Lower leg skin (tissue), 4 donors: ENCODE results near the gene CCDC74A. TPM values are rescaled to one million over a fixed set of nuclear protein-coding genes. Genes with fewer than 3 reads are reported as not detected.
"Not testable (repeated sequence)": the region's sequence is repeated elsewhere in the genome, so short reads cannot be mapped to it uniquely, and the experiment has no call there.

ENCODE experiments used
- DNase-seq, 2 donors: peaks; one replicate each; pipeline ENCODE4 v3.0.0-alpha.2; 2019; ENCODE audit warnings: low spot score in 2 of 2
- H3K4me3 ChIP-seq: fragments of 200-600 bp; sonication (generic); 2 replicates; pipeline ENCODE4 v1.5.1; 2017; ENCODE audit warnings: mild to moderate bottlenecking, low read depth; ENCODE audit not compliant: poor library complexity, severe bottlenecking
- POLR2A ChIP-seq, 2 donors: fragments of 450-650 bp; IDR thresholded peaks; one replicate each; pipeline ENCODE4 v1.6.1; 2016 to 2017; ENCODE audit warnings: antibody characterized with exemption in 2 of 2, mild to moderate bottlenecking in 1 of 2, moderate library complexity in 1 of 2
- WGBS, 2 donors: methylation state at CpG; one replicate each; pipeline ENCODE4 v1.1.5; 2018; 5-methylcytosine and 5-hydroxymethylcytosine counted together
- intact Hi-C: fragments of 100-400 bp; cut with DNase I; formaldehyde crosslinking; loops from one replicate; pipeline ENCODE4 v1.15.0; 2023; ENCODE audit warnings: low total_unique reads
- total RNA-seq, 4 donors: library from RNA; depleted of rRNA; stranded (reverse); fragments of >200 nt; gene quantifications; one replicate each; pipeline ENCODE4 v1.1.0, GENCODE V29; 2016
- TF ChIP-seq, protein P1 (sequence below), 3 donors: fragments of 450-650 bp; IDR thresholded peaks; one replicate each; pipeline ENCODE4 v1.5.1; 2016; ENCODE audit warnings: antibody characterized with exemption in 3 of 3, mild to moderate bottlenecking in 3 of 3, moderate library complexity in 2 of 3

Gene CCDC74A
- total RNA-seq, 4 donors from 2014 or later = 5.9 to 15.4 (median 8.5) TPM

- 89 to 91% methylated on average over 7 of the region's 7 CpGs for WGBS, 2 donors
- intact Hi-C loops, H3K4me3 ChIP-seq, DNase-seq: not testable (repeated sequence)
These were observed 23.5 kb upstream of the CCDC74A start for GRCh38 chr2:131504082-131504750.

DNA sequence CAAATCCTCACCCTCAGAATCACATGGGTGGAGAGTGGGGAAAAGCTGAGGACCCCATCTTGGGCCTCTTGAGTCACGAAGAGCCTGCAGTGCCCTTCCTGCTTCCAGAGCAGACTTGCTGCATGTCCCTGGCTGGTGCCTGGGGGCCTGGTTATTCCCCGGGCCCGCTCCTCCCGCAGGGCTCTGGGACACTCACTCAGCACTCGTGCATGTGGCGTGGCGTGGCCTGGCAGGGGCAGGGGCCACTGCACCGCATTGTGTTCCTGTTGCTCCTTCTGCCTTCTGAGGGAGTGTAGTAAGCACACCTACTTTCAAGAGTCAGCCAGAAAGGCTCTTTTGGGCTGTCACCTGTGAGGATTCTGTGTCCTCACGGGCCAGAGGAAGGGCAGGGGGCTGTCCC is 18.1 kb upstream of the CCDC74A start:
- 79 to 97% methylated on average over 2 to 9 of the region's 9 CpGs for WGBS, 2 donors
- intact Hi-C loops = no loop called here
- no peak for TF ChIP-seq POLR2A (IDR thresholded peaks at IDR 0.05)
- TF ChIP-seq, protein P1, sequence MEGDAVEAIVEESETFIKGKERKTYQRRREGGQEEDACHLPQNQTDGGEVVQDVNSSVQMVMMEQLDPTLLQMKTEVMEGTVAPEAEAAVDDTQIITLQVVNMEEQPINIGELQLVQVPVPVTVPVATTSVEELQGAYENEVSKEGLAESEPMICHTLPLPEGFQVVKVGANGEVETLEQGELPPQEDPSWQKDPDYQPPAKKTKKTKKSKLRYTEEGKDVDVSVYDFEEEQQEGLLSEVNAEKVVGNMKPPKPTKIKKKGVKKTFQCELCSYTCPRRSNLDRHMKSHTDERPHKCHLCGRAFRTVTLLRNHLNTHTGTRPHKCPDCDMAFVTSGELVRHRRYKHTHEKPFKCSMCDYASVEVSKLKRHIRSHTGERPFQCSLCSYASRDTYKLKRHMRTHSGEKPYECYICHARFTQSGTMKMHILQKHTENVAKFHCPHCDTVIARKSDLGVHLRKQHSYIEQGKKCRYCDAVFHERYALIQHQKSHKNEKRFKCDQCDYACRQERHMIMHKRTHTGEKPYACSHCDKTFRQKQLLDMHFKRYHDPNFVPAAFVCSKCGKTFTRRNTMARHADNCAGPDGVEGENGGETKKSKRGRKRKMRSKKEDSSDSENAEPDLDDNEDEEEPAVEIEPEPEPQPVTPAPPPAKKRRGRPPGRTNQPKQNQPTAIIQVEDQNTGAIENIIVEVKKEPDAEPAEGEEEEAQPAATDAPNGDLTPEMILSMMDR (IDR thresholded peaks at IDR 0.05) = no peak

GRCh38 chr2:131511291-131511968 is 16.3 kb upstream of the CCDC74A start:
- H3K4me3 ChIP-seq, DNase-seq, intact Hi-C loops: not testable (repeated sequence)
- WGBS, 2 donors = 79 to 80% methylated on average over 21 to 22 of the region's 22 CpGs

More for the DNA sequence above, 18.1 kb upstream of the CCDC74A start:
- H3K4me3 ChIP-seq = no peak overlapping the region
- DNase-seq = no peak

- intact Hi-C loops, DNase-seq, H3K4me3 ChIP-seq: not testable (repeated sequence)
- WGBS, 2 donors = 85 to 86% methylated on average over 13 to 14 of the region's 17 CpGs
These were observed 15.5 kb upstream of the CCDC74A start for GRCh38 chr2:131511969-131512870.

DNA sequence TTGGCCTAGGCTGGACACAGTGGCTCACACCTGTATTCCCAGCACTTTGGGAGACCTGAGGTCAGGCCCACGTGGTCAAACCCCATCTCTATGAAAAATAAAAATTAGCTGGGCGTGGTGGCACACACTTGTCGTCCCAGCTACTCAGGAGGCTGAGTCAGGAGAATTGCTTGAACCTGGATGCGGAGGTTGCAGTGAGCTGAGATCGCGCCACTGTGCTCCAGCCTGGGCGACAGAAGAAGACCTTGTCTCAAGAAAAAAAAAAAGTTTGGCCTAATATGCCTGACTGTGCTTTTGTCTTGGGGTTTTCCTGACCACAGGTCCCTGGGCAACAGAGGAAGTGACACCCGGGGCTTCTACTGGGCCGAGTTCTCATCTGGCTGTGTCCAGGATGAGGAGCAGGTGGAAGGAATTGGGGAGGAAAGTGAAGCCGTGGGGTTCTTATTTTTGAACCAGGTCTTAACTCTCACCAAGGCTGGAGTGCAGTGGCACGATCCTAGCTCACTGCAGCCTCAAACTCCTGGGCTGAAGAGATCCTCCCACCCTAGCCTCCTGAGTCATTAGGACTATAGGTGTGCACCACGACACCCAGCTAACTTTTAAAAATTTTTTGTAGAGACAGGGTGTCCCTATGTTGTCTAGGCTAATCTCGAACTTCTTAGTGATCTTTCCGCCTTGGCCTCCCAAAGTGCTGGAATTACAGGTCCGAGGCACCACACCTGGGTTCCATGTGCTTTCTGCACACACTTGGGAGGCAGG is 13.1 kb upstream of the CCDC74A start:
- intact Hi-C loops, H3K4me3 ChIP-seq: not testable (repeated sequence)
- WGBS, 2 donors = 75 to 89% methylated on average over 15 of the region's 15 CpGs

GRCh38 chr2:131515235-131515634 is 12.5 kb upstream of the CCDC74A start:
- 72 to 93% methylated on average over 3 to 8 of the region's 14 CpGs for WGBS, 2 donors
- DNase-seq, intact Hi-C loops, H3K4me3 ChIP-seq: not testable (repeated sequence)

More for the DNA sequence above, 13.1 kb upstream of the CCDC74A start:
- not testable (repeated sequence) for DNase-seq

DNA sequence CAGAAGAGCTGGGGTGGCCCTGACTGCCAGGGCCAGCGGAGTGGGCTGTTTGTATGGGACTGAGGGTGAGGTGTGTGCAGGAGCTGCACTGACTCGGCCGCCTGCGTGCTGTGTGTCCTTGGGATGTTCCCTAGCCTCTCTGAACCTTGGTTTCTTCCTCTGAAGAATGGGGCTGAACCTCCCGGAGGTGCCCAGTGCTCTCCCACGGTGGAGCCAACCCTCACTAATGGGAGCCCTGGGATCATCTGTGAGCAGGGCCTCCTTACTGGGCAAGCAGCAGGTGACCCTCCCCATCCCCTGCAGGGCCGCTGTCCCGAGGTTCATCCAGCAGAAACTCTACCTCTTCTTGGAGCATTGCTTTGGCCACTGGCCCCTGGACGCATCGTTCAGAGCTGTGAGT is 11.7 kb upstream of the CCDC74A start:
- H3K4me3 ChIP-seq = no peak overlapping the region
- no peak for DNase-seq
- intact Hi-C loops = no loop called here
- TF ChIP-seq, protein P1 (IDR thresholded peaks at IDR 0.05) = no peak
- no peak for TF ChIP-seq POLR2A (IDR thresholded peaks at IDR 0.05)
- WGBS, 2 donors = 89 to 96% methylated on average over 10 of the region's 10 CpGs

GRCh38 chr2:131516621-131517020 is 11.1 kb upstream of the CCDC74A start:
- DNase-seq, intact Hi-C loops, H3K4me3 ChIP-seq: not testable (repeated sequence)
- 65 to 80% methylated on average over 9 to 11 of the region's 11 CpGs for WGBS, 2 donors
